Epithelial cell of esophagus (primary cell): Measurements from ENCODE around the gene NYAP1.
"Not testable (repeated sequence)": the region's sequence is repeated elsewhere in the genome, so short reads cannot be mapped to it uniquely, and the experiment has no call there.

Experiments used
- DNase-seq: peaks from one replicate; pipeline ENCODE4 v3.0.0; 2010; ENCODE audit warnings: low read depth
- H3K4me3 ChIP-seq: 2 replicates; pipeline ENCODE4 v1.5.1; 2011; ENCODE audit warnings: mild to moderate bottlenecking, low read length, control low read depth
- TF ChIP-seq, protein P1 (sequence below): IDR thresholded peaks from 2 replicates; pipeline ENCODE4 v1.5.1; 2011; ENCODE audit warnings: low read depth, mild to moderate bottlenecking, low read length, control low read depth, inconsistent platforms; ENCODE audit not compliant: insufficient read depth; ENCODE audit errors: missing control alignments

Gene NYAP1

DNA sequence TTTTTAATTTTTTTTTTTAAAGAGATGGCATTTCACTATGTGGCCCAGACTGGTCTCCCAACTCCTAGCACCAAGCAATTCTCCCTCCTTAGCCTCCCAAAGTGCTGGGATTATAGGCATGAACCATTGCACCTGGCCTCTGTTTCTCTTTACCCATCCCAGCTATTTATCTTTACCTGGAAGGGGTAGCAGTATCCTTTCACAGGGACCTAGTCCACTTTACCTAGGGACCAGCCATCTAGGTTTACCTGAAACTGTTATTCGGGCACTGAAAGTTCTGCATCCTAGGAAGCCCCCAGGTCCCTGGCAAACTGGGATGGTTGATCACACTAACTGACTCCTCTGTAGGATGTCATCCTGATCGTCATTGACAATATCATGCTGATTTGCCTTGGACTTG lies 33.6 kb downstream of the NYAP1 start:
- no peak for DNase-seq
- H3K4me3 ChIP-seq, result no peak overlapping the region
- TF ChIP-seq, protein P1, sequence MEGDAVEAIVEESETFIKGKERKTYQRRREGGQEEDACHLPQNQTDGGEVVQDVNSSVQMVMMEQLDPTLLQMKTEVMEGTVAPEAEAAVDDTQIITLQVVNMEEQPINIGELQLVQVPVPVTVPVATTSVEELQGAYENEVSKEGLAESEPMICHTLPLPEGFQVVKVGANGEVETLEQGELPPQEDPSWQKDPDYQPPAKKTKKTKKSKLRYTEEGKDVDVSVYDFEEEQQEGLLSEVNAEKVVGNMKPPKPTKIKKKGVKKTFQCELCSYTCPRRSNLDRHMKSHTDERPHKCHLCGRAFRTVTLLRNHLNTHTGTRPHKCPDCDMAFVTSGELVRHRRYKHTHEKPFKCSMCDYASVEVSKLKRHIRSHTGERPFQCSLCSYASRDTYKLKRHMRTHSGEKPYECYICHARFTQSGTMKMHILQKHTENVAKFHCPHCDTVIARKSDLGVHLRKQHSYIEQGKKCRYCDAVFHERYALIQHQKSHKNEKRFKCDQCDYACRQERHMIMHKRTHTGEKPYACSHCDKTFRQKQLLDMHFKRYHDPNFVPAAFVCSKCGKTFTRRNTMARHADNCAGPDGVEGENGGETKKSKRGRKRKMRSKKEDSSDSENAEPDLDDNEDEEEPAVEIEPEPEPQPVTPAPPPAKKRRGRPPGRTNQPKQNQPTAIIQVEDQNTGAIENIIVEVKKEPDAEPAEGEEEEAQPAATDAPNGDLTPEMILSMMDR, result no peak

DNA sequence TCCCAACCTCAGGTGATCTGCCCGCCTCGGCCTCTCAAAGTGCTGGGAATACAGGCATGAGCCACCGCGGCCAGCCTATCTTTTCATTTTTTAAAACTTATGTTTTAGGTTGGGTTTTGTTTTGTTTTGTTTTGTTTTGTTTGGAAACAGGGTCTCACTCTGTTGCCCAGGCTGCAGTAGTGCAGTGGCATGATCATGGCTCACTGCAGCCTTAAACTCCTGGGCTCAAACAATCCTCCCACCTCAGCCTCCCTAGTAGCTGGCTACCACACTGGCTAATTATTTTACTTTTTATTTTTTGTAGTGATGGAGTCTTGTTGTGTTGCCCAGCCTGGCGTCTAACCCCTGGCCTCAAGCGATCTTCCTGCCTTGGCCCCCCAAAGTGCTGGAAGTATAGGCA lies 35.9 kb downstream of the NYAP1 start:
- no peak overlapping the region for H3K4me3 ChIP-seq
- TF ChIP-seq, protein P1, result no peak
- no peak for DNase-seq

DNA sequence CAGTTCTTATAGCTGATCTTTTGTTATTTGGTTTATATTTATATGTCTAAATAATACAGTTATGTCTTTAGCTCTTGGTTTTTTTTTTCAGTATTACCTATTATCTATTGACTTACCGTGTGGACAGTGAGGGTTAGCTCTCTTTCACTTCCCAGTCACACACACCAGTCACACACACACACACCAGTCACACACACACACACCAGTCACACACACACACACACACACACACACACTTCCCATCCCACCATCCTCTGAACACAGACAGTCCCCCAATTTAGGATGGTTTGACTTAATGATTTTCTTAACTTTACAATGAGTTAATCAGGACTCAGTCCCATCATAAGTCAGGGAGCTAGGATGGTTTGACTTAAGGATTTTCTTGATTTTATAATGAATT lies 36.4 kb downstream of the NYAP1 start:
- TF ChIP-seq, protein P1, result no peak
- H3K4me3 ChIP-seq, result no peak overlapping the region
- no peak for DNase-seq

DNA sequence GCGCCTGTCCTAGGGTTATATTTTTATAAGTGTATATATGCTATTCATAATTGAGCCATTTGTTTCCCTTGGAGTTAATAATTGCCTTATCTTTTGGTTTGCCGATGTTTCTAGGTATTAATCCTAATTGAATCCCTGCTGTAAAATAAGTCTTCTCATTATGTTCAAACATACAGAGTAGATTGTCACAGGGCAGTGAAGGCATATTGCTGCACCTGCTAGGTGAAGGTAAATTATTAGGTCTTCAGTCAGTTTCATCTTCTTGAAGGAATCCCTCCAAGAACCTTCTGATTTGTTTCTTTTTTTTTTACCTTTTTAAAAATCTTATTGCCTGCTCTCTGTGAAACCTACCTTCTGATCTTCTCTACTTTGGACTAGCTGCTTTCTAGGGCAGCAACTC lies 37.3 kb downstream of the NYAP1 start:
- TF ChIP-seq, protein P1, result no peak
- no peak for DNase-seq
- no peak overlapping the region for H3K4me3 ChIP-seq

DNA sequence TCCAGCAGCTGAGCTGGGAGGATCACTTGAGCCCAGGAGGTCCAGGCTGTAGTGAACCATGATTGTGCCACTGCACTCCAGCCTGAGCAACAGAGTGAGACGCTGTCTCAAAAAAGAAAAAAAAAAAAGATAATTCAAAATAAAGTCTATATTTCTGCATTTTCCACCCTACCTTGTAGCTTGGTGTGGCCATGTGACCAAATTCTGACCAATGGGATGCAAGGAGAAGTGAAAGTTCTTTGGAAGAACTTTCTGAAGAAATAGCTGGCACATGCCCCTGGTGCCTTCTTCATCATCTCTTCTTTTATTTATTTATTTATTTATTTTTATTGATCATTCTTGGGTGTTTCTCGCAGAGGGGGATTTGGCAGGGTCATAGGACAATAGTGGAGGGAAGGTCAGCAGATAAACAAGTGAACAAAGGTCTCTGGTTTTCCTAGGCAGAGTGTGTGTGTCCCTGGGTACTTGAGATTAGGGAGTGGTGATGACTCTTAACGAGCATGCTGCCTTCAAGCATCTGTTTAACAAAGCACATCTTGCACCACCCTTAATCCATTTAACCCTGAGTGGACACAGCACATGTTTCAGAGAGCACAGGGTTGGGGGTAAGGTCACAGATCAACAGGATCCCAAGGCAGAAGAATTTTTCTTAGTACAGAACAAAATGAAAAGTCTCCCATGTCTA lies 38.3 kb downstream of the NYAP1 start:
- not testable (repeated sequence) for DNase-seq

DNA sequence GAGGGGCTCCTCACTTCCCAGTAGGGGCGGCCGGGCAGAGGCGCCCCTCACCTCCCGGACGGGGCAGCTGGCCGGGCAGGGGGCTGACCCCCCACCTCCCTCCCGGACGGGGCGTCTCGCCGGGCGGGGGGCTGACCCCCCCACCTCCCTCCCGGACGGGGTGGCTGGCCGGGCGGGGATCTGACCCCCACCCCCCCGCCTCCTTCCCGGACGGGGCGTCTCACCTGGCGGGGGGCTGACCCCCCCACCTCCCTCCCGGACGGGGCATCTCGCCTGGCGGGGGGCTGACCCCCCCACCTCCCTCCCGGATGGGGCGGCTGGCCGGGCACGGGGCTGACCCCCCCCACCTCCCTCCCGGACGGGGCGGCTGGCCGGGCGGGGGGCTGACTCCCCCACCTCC lies 39.5 kb downstream of the NYAP1 start:
- DNase-seq, H3K4me3 ChIP-seq: not testable (repeated sequence)

More for the DNA sequence above, 38.3 kb downstream of the NYAP1 start:
- not testable (repeated sequence) for H3K4me3 ChIP-seq

DNA sequence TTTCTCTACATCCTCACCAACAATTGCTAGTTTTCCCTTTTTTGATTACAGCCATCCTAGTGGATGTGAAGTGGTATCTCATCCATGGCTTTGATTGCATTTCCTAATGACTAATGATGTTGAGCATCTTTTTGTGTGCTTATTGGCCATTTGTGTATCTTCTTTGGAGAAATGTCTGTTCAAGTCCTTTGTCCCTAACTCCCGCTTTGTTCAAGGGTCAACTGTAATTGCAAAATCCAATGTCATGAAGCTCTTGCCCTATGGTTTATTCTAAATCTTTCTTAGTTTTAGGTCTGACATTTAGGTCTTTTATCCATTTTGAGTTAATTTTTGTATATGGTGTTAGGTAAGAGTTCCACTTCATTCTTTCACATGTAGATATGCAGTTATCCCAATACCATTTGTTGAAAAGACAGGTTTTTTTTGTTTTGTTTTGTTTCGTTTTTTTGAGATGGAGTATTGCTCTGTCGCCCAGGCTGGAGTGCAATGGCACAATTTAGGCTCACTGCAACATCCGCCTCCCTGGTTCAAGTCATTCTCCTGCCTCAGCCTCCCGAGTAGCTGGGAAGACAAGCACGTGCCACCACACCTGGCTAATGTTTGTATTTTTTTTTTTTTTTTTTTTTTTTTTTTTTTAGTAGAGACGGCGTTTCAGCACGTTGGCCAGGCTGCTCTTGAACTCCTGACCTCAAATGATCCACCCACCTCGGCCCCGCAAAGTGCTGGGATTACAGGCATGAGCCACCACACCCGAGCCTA lies 44.6 kb downstream of the NYAP1 start:
- not testable (repeated sequence) for H3K4me3 ChIP-seq, DNase-seq

DNA sequence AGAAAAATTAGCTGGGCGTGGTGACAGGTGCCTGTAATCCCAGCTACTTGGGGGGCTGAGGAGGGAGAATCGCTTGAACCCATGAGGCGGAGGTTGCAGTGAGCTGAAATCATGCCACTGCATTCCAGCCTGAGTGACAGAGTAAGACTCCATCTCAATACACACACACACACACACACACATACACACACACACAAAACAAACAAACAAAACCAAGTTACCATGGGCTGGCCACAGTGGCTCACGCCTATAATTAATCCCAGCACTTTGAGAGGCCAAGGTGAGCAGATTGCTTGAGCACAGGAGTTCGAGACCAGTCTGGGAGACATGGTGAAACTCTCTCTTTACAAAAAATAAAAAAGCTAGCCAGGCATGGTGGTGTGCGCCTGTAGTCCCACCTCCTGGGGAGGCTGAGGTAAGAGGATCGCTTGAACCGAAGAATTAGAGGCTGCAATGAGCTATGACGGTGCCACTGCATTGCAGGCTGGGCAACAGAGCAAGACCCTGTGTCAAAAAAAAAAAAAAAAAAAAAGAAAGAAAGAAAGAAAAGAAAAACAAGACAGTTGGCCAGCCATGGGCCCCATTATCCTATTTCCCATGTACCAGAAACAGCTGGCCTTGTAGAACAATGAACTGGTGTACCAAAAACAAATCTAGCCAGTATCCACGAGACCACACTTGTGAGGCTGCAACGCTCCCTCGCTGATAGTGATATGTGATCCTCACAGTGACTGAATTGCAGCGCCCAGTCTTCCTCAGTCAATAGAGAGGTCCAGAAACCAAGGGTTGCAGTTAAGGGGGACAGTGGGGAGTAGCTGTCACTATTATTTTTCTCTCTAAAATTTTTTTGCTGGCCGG lies 48.7 kb downstream of the NYAP1 start:
- TF ChIP-seq, protein P1, result no peak
- no peak for DNase-seq
- no peak overlapping the region for H3K4me3 ChIP-seq

DNA sequence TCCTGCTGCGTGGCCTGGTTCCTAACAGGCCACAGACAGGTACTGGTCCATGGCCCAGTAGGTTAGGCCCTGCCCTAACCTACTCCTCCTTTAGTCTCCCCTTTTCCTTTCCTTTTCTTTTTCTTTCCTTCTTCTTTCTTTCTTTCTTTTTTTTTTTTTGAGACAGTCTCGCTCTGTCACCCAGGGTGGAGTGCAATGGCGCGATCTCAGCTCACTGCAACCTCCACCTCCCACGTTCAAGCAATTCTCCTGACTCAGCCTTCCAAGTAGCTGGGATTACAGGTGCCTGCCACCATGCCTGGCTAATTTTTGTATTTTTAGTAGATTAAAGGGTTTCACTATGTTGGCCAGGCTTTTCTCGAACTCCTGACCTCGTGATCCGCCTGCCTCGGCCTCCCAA lies 52.3 kb downstream of the NYAP1 start:
- not testable (repeated sequence) for DNase-seq, H3K4me3 ChIP-seq

DNA sequence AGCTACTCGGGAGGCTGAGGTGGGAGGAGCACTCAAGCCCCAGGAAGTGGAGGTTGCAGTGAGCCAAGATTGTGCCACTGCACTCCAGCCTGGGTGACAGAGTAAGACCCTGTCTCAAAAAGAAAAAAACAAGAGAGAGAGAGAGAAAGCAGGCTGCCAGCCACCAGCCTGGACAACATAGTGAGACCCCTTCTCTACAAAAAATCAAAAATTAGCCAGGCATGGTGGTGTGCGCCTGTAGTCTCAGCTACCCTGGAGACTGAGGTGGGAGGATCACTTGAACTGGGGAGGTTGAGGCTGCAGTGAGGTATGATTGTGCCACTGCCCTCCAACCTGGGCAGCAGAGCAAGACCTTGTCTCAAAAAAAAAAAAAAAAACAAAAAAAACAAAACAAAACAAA lies 53.0 kb downstream of the NYAP1 start:
- H3K4me3 ChIP-seq, DNase-seq: not testable (repeated sequence)
